Activated CD8-positive, alpha-beta T cell treated with anti-CD3 and anti-CD28 coated beads for 36 hours (primary cell): ENCODE results near the gene CAPNS1. TPM values are rescaled to one million over a fixed set of nuclear protein-coding genes. Genes with fewer than 3 reads are reported as not detected.

ENCODE experiments used
- ATAC-seq: fragments of 200-7000 bp; cut with Tn5 transposase; one replicate; pipeline ENCODE4 v1.10.0; 2021; ENCODE audit warnings: mild to moderate bottlenecking, moderate library complexity
- CTCF ChIA-PET: fragments of 350-600 bp; sonication (Branson Sonifier 250); formaldehyde crosslinking; loops from one replicate; lab custom pipeline; 2021; ENCODE audit warnings: antibody characterized with exemption; lab: Charles Lee
- POLR2A ChIA-PET: fragments of 350-600 bp; sonication (Branson Sonifier 250); formaldehyde crosslinking; loops from one replicate; lab custom pipeline; 2021; ENCODE audit warnings: antibody characterized with exemption; lab: Charles Lee
- DNase-seq: peaks from one replicate; pipeline ENCODE4 v3.0.0-alpha.2; 2020
- H3K27ac Mint-ChIP-seq: one replicate; pipeline ENCODE4 v1.8.0; 2021; ENCODE audit warnings: mild to moderate bottlenecking, mixed read lengths
- H3K27me3 Mint-ChIP-seq: one replicate; pipeline ENCODE4 v1.8.0; 2021; ENCODE audit warnings: mixed read lengths
- H3K36me3 Mint-ChIP-seq: one replicate; pipeline ENCODE4 v1.8.0; 2021; ENCODE audit warnings: low read depth, mixed read lengths
- H3K4me1 Mint-ChIP-seq: one replicate; pipeline ENCODE4 v1.8.0; 2021; ENCODE audit warnings: low read depth, mixed read lengths
- H3K4me3 Mint-ChIP-seq: one replicate; pipeline ENCODE4 v1.8.0; 2021; ENCODE audit warnings: mild to moderate bottlenecking, moderate library complexity, mixed read lengths
- H3K9me3 Mint-ChIP-seq: one replicate; pipeline ENCODE4 v1.8.0; 2021; ENCODE audit warnings: mixed read lengths
- intact Hi-C: fragments of 100-400 bp; cut with micrococcal nuclease; formaldehyde crosslinking; loops from one replicate; pipeline ENCODE4 v1.10.0; 2022
- total RNA-seq, 2 experiments: library from RNA; stranded (reverse); gene quantifications; one replicate each; pipeline ENCODE4 v1.2.3, GENCODE V29; 2021
- TF ChIP-seq, protein P1 (sequence below): fragments of 200-600 bp; IDR thresholded peaks from one replicate; pipeline ENCODE4 v1.8.0; 2022; ENCODE audit warnings: antibody characterized with exemption, mild to moderate bottlenecking

Gene CAPNS1
- total RNA-seq, 2 experiments from 2014 or later: 250 to 275 TPM

DNA sequence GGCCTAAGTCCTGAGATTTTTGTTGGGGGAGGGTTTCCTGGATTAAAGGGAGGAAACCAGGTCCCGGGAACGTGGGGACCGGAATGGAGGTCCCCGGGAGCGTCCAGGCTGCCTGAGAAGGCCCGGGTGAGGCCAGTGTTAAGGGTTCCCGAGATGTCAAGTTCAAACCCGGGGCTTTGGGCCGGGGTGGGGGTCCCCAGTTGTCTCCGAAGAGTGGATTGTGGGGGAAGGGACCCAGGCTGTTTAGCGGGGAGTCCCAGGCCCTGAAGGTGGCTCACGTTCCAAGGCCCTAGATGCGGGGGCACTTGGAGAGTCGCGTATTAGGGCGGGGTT, 12.1 kb downstream of the CAPNS1 start:
- CTCF ChIA-PET: no interaction called here
- Mint-ChIP-seq H3K4me3 (no peak overlapping the region), H3K36me3 (peaks cover 23% of the 10 kb centered on the region), H3K4me1 (no peaks in the 10 kb centered on the region), H3K27ac (no peak overlapping the region), H3K9me3 (no peaks in the 10 kb centered on the region), H3K27me3 (no peaks in the 10 kb centered on the region)
- POLR2A ChIA-PET: no interaction called here
- no peak for ATAC-seq
- intact Hi-C loops: no loop called here
- TF ChIP-seq, protein P1, sequence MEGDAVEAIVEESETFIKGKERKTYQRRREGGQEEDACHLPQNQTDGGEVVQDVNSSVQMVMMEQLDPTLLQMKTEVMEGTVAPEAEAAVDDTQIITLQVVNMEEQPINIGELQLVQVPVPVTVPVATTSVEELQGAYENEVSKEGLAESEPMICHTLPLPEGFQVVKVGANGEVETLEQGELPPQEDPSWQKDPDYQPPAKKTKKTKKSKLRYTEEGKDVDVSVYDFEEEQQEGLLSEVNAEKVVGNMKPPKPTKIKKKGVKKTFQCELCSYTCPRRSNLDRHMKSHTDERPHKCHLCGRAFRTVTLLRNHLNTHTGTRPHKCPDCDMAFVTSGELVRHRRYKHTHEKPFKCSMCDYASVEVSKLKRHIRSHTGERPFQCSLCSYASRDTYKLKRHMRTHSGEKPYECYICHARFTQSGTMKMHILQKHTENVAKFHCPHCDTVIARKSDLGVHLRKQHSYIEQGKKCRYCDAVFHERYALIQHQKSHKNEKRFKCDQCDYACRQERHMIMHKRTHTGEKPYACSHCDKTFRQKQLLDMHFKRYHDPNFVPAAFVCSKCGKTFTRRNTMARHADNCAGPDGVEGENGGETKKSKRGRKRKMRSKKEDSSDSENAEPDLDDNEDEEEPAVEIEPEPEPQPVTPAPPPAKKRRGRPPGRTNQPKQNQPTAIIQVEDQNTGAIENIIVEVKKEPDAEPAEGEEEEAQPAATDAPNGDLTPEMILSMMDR: no peak
- no peak for DNase-seq

DNA sequence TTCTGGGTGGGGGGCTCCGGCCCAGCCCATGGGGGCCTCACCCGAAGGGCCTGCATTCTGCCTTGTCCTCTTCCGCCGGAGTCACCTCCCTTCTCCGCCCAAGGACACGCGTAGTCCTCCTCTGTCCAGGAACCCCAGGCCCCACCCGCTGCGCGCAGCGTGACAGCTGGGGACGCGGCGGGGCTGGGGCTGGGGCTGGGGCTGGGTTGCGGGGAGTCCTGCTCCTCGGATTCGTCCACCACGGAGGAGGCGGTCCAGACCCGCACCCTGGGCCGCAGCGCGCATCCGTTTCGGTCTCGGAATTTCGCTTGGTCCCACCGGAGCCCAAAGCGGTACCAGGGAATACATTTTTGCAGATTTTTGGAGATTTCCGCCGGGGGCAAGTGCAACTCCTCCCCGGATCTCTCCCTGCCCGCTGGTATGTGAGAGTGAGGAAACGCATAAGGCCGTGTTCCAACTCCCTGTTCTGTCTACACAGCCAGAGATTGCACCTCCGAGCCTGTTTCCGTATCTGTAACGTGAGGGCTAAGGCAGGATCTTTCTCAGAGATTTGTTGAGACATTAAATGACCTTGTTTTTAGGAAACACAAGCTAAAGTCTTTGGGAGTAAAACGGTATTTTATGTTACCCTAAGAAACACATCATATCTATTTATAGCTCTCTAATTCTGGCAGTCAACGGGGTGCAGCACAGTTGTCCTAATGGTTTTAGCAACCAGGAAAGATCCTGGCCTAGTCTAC, 12.7 kb downstream of the CAPNS1 start, which contains the start of gene COX7A1:
COX7A1 (minus strand) TSS at position 96 of the 740 bp plus-strand sequence; CDS start at position 56, 40 bp downstream.
- intact Hi-C loops: no loop called here
- CTCF ChIA-PET: interaction anchor here (2.2 to 2.3 kb wide), 2 partner anchors 17 to 25 kb away, joined by 9 to 12 read pairs; no protein-coding TSS in a partner anchor

DNA sequence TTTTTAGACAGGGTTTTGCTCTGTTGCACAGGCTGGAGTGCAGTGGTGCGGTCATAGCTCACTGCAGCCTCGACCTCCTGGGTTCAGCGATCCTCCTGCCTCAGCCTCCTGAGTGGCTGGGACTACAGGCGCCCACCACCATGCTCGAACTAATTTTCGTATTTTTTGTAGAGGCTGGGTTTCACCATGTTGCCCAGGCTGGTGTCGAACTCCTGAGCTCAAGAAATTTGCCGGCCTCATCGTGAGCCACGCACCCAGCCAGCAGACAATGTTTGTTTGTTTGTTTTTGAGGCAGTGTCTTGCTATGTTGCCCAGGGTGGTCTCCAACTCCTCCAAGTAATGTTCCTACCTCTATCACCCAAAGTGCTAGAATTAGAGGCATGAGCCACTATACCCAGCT, 13.3 kb downstream of the CAPNS1 start:
- H3K27me3 Mint-ChIP-seq: no peaks in the 10 kb centered on the region
- ChIA-PET POLR2A (interaction anchor here (0.9 to 1.0 kb wide), 2 partner anchors 9 to 23 kb away, joined by 3 read pairs; no protein-coding TSS in a partner anchor), CTCF (interaction anchor here (2.2 to 2.3 kb wide), 2 partner anchors 16 to 26 kb away, joined by 9 to 12 read pairs; no protein-coding TSS in a partner anchor)
- no peak overlapping the region for H3K4me3 Mint-ChIP-seq
- TF ChIP-seq, protein P1: no peak
- H3K27ac Mint-ChIP-seq: no peak overlapping the region
- intact Hi-C loops: no loop called here
- DNase-seq (no peak), ATAC-seq (no peak)
- H3K36me3 Mint-ChIP-seq: peaks cover 18% of the 10 kb centered on the region
- H3K4me1 Mint-ChIP-seq: no peaks in the 10 kb centered on the region
- H3K9me3 Mint-ChIP-seq: no peaks in the 10 kb centered on the region

More for the DNA sequence above, 12.7 kb downstream of the CAPNS1 start, which contains the start of gene COX7A1:
- ATAC-seq (no peak), DNase-seq (no peak)
- no peak within 1 kb of the TSS for H3K4me3 Mint-ChIP-seq
- H3K27me3 Mint-ChIP-seq: no peaks in the 10 kb centered on the region
- TF ChIP-seq, protein P1: no peak
- POLR2A ChIA-PET: interaction anchor here (0.9 to 1.0 kb wide), 2 partner anchors 8 to 22 kb away, joined by 3 read pairs; no protein-coding TSS in a partner anchor
- no peak within 1 kb of the TSS for H3K27ac Mint-ChIP-seq
- no peaks in the 10 kb centered on the region for H3K4me1 Mint-ChIP-seq
- H3K9me3 Mint-ChIP-seq: no peaks in the 10 kb centered on the region
- peaks cover 21% of the 10 kb centered on the region for H3K36me3 Mint-ChIP-seq

DNA sequence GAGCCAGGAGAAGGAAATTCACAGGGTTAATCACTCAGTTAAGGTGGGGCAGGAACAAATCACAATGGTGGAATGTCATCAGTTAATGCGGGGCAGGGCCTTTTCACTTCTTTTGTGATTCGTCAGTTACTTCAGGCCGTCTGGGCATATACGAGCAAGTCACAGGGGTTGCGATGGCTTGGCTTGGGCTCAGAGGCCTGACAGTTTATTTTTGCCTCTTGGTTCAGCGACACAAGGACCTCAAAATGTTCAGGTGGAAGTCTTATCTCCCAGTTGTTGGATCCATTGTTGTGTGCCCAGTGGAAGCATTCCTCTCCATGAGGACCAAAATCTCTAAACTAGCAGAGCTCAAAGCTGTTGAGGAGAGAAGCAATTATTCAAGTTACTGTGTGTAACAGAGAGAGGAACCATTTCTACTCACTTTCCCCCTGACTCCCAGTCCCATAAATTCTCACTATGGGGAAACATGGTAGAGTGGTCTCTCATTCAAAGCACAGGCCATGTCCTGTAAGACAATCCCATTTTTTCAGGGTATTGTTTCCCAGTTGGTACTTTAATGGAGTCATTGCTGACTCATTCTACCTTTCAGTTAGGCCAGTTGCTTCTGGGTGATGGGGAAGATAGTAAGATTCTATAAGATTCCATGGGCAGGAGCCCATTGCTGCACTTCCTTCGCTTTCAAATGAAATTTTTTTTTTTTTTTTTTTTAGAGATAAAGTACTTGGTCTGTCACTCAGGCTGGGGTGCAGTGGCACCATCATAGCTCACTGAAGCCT, 21.1 kb downstream of the CAPNS1 start:
- H3K4me3 Mint-ChIP-seq: no peak overlapping the region
- ATAC-seq (no peak), DNase-seq (no peak)
- no peaks in the 10 kb centered on the region for H3K4me1 Mint-ChIP-seq
- H3K36me3 Mint-ChIP-seq: peaks cover 2% of the 10 kb centered on the region
- POLR2A ChIA-PET: no interaction called here
- CTCF ChIA-PET: no interaction called here
- no peaks in the 10 kb centered on the region for H3K9me3 Mint-ChIP-seq
- intact Hi-C loops: no loop called here
- TF ChIP-seq, protein P1: no peak
- no peak overlapping the region for H3K27ac Mint-ChIP-seq
- H3K27me3 Mint-ChIP-seq: no peaks in the 10 kb centered on the region
